ENCODE data around the gene NRXN2. TPM values are rescaled to one million over a fixed set of nuclear protein-coding genes. Genes with fewer than 3 reads are reported as not detected.

The NRXN2 gene
- polyA plus RNA-seq, 1 of the 3 experiments (the other 2 are of a cell fraction): 0.15 TPM

DNA sequence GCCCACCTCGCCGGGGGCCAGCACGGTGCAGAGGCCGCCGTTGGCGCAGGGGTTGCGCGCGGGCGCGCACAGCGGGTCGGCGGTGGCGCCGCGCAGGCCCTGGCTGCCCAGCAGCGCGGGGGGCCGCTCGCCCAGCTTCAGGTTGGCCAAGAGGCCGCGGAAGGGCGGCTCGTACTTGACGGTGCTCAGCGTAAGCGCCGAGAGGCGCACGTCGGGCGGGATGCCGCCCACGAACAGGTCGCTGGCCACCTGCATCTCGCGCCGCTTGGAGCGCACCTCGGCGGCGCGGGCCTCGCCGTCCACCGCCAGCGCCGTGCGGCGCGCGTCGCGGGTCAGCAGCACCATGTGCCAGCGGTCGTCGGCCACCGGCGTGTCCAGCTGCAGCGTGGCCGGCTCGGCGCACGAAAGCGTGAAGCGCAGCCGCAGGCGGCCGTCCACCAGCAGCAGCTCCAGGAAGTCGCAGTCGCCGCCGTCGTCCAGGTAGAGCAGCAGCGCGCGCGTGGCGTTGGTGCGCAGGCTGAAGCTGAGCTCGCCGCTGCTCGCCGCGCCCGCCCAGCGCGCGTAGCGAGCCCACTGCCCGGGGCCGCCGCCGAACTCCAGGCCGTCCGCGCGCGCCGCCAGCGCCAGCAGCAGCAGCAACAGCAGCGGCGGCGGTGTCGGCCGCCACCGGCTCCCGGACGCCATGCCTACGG lies 9.8 kb downstream of the NRXN2 start (continued):
- TF ChIP-seq RAD21 (IDR thresholded peaks at IDR 0.05; ENCODE audit: low read length) (no peak), TAF1 (IDR thresholded peaks at IDR 0.05; ENCODE audit: borderline replicate concordance, low read depth, low read length) (no peak), TCF12 (IDR thresholded peaks at IDR 0.05) (no peak), MAX (IDR thresholded peaks at IDR 0.05; ENCODE audit: low read depth) (no peak), GABPA (IDR thresholded peaks at IDR 0.05; ENCODE audit: low read depth) (no peak), FOXJ3 (CRISPR knock-in tag; IDR thresholded peaks at IDR 0.05) (no peak), FOXM1 (IDR thresholded peaks at IDR 0.05; ENCODE audit: low read depth) (no peak), MXI1 (IDR thresholded peaks at IDR 0.05; ENCODE audit: low read depth, low read length) (no peak), POLR2AphosphoS5 (IDR thresholded peaks at IDR 0.05; ENCODE audit: low read depth, low read length) (no peak), YY1 (IDR thresholded peaks at IDR 0.05; ENCODE audit: low read depth) (no peak), RCOR1 (IDR thresholded peaks at IDR 0.05; ENCODE audit: low read length) (no peak)
- TF ChIP-seq, protein P1, sequence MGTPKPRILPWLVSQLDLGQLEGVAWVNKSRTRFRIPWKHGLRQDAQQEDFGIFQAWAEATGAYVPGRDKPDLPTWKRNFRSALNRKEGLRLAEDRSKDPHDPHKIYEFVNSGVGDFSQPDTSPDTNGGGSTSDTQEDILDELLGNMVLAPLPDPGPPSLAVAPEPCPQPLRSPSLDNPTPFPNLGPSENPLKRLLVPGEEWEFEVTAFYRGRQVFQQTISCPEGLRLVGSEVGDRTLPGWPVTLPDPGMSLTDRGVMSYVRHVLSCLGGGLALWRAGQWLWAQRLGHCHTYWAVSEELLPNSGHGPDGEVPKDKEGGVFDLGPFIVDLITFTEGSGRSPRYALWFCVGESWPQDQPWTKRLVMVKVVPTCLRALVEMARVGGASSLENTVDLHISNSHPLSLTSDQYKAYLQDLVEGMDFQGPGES (IDR thresholded peaks at IDR 0.05; ENCODE audit: low read depth, low read length): no peak

DNA sequence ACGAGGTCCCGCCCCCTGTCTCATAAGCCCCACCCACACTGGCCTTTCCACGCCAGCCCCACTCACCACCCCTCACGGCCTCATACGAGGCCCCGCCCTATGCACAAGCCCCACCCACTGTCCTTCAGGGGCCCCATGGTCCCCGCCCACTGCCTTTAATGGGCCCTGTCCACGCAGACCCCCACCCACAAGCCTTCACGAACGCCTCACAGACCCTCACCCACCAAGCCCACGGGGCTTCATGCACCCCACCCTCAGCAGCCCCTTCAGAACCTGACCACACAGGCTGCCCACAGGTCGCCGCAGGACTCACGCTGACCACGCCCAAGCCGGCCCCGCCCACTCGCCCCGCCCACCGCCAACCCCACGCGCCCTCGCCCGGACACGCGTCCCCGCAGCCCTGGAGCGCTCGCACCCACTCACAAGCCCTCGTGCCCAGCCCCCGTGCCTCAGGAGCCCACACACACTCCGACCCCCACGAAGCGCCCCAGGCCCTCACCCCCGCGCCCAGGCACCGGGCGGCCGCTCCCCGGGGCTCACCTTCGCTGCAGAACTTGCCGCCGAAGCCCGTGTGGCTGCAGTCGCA lies 10.5 kb downstream of the NRXN2 start:
- Histone ChIP-seq H3F3A (replicated peaks; ENCODE audit: insufficient read depth) (peaks cover 6% of the 10 kb centered on the region), H3K27me3 (ENCODE audit: insufficient read depth) (peaks cover 4% of the 10 kb centered on the region; the same call in 1 of the 2 replicates), H3K4me2 (no peak overlapping the region), H2AFZ (ENCODE audit: low read depth) (no peak overlapping the region), H3K4me3 (ENCODE audit: low read depth in 2 of 2, low read length in 1 of 2) (no peak overlapping the region), H3K9me3 (no peaks in the 10 kb centered on the region), H3K9ac (no peak overlapping the region), H3K4me1 (ENCODE audit: control insufficient read depth in 1 of 2, insufficient read depth in 2 of 2, low read depth in 1 of 2, low read length in 1 of 2) (peaks cover 0 to 37% of the 10 kb centered on the region in 2 experiments; a peak in 3 of 4 replicates), H3K27ac (ENCODE audit: low read depth in 2 of 2, low read length in 1 of 2) (no peak overlapping the region), H3K36me3 (replicated peaks in 1 of 2; ENCODE audit: control insufficient read depth in 1 of 2, insufficient read depth in 2 of 2, low read length in 1 of 2) (no peaks in the 10 kb centered on the region), H3K79me2 (ENCODE audit: insufficient read depth) (no peaks in the 10 kb centered on the region), H3K9me2 (no peaks in the 10 kb centered on the region), H4K20me1 (ENCODE audit: insufficient read depth) (no peaks in the 10 kb centered on the region)
- CTCF ChIA-PET: interaction anchor here (0.9 kb wide), 1 partner anchor 8 kb away, joined by 3 read pairs; no protein-coding TSS in a partner anchor
- POLR2A ChIA-PET: no interaction called here
- DNase-seq: peak; percentile 61
- TF ChIP-seq RCOR1 (IDR thresholded peaks at IDR 0.05; ENCODE audit: low read length) (no peak), CHD2 (IDR thresholded peaks at IDR 0.05; ENCODE audit: low read length, partially characterized antibody) (no peak), TEAD4 (IDR thresholded peaks at IDR 0.05; ENCODE audit: borderline replicate concordance, insufficient read depth) (no peak), GATA2 (CRISPR knock-in tag; IDR thresholded peaks at IDR 0.05) (no peak), FOXM1 (IDR thresholded peaks at IDR 0.05; ENCODE audit: low read depth) (no peak), NRF1 (IDR thresholded peaks at IDR 0.05; ENCODE audit: low read depth, low read length) (no peak), RAD21 (IDR thresholded peaks at IDR 0.05; ENCODE audit: low read length) (no peak)
- TF ChIP-seq, protein P2, sequence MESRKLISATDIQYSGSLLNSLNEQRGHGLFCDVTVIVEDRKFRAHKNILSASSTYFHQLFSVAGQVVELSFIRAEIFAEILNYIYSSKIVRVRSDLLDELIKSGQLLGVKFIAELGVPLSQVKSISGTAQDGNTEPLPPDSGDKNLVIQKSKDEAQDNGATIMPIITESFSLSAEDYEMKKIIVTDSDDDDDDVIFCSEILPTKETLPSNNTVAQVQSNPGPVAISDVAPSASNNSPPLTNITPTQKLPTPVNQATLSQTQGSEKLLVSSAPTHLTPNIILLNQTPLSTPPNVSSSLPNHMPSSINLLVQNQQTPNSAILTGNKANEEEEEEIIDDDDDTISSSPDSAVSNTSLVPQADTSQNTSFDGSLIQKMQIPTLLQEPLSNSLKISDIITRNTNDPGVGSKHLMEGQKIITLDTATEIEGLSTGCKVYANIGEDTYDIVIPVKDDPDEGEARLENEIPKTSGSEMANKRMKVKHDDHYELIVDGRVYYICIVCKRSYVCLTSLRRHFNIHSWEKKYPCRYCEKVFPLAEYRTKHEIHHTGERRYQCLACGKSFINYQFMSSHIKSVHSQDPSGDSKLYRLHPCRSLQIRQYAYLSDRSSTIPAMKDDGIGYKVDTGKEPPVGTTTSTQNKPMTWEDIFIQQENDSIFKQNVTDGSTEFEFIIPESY (IDR thresholded peaks at IDR 0.05; ENCODE audit: borderline replicate concordance, low read depth): no peak
- TF ChIP-seq, protein P3, sequence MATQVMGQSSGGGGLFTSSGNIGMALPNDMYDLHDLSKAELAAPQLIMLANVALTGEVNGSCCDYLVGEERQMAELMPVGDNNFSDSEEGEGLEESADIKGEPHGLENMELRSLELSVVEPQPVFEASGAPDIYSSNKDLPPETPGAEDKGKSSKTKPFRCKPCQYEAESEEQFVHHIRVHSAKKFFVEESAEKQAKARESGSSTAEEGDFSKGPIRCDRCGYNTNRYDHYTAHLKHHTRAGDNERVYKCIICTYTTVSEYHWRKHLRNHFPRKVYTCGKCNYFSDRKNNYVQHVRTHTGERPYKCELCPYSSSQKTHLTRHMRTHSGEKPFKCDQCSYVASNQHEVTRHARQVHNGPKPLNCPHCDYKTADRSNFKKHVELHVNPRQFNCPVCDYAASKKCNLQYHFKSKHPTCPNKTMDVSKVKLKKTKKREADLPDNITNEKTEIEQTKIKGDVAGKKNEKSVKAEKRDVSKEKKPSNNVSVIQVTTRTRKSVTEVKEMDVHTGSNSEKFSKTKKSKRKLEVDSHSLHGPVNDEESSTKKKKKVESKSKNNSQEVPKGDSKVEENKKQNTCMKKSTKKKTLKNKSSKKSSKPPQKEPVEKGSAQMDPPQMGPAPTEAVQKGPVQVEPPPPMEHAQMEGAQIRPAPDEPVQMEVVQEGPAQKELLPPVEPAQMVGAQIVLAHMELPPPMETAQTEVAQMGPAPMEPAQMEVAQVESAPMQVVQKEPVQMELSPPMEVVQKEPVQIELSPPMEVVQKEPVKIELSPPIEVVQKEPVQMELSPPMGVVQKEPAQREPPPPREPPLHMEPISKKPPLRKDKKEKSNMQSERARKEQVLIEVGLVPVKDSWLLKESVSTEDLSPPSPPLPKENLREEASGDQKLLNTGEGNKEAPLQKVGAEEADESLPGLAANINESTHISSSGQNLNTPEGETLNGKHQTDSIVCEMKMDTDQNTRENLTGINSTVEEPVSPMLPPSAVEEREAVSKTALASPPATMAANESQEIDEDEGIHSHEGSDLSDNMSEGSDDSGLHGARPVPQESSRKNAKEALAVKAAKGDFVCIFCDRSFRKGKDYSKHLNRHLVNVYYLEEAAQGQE (IDR thresholded peaks at IDR 0.05; ENCODE audit: low read depth, low read length): no peak
- 67% methylated on average over 21 of the region's 45 CpGs for WGBS (ENCODE audit: low lambda C conversion rate)
